H9 (cell line): ENCODE measurements around the gene KIFC3. TPM values are rescaled to one million over a fixed set of nuclear protein-coding genes. Genes with fewer than 3 reads are reported as not detected.

Experiments
- DNase-seq: peaks from one replicate; pipeline ENCODE4 v3.0.0-alpha.2; 2017
- H2AFZ ChIP-seq: one replicate; pipeline ENCODE4 v1.6.1; 2013; ENCODE audit warnings: mild to moderate bottlenecking, low read length, control low read depth, moderate library complexity
- H2AK5ac ChIP-seq: 2 replicates; pipeline ENCODE4 v1.6.1; 2013; ENCODE audit warnings: low read length, control low read depth, mixed read lengths; ENCODE audit not compliant: insufficient read length
- H2BK120ac ChIP-seq: one replicate; pipeline ENCODE4 v1.6.1; 2013; ENCODE audit warnings: low read depth, mild to moderate bottlenecking, low read length, control low read depth, inconsistent platforms; ENCODE audit not compliant: poor library complexity, severe bottlenecking
- H2BK12ac ChIP-seq: 2 replicates; pipeline ENCODE4 v1.6.1; 2013; ENCODE audit warnings: low read length, control low read depth, mixed read lengths, low read depth; ENCODE audit not compliant: insufficient read length
- H2BK15ac ChIP-seq: 2 replicates; pipeline ENCODE4 v1.6.1; 2013; ENCODE audit warnings: low read depth, low read length, control low read depth
- H2BK20ac ChIP-seq: one replicate; pipeline ENCODE4 v1.6.1; 2013; ENCODE audit warnings: low read depth, mild to moderate bottlenecking, low read length, control low read depth, inconsistent platforms; ENCODE audit not compliant: poor library complexity, severe bottlenecking
- H2BK5ac ChIP-seq: 2 replicates; pipeline ENCODE4 v1.6.1; 2013; ENCODE audit warnings: low read length, control low read depth, mixed read lengths; ENCODE audit not compliant: insufficient read length
- H3K14ac ChIP-seq: 2 replicates; pipeline ENCODE4 v1.6.1; 2013; ENCODE audit warnings: low read length, control low read depth; ENCODE audit not compliant: insufficient read depth
- H3K18ac ChIP-seq: 2 replicates; pipeline ENCODE4 v1.6.1; 2013; ENCODE audit warnings: low read depth, mild to moderate bottlenecking, mixed read lengths, low read length, control low read depth; ENCODE audit not compliant: insufficient read length
- H3K23ac ChIP-seq: 2 replicates; pipeline ENCODE4 v1.6.1; 2013; ENCODE audit warnings: low read length, control low read depth, mixed read lengths, low read depth; ENCODE audit not compliant: insufficient read length
- H3K23me2 ChIP-seq: 2 replicates; pipeline ENCODE4 v1.6.1; 2013; ENCODE audit warnings: low read depth, mild to moderate bottlenecking, mixed read lengths, low read length, control low read depth; ENCODE audit not compliant: insufficient read length, poor library complexity, severe bottlenecking
- H3K27ac ChIP-seq: 2 replicates; pipeline ENCODE4 v1.5.1; 2013; ENCODE audit warnings: low read length, control low read depth, mixed read lengths, low read depth; ENCODE audit not compliant: insufficient read length
- H3K27me3 ChIP-seq: 2 replicates; pipeline ENCODE4 v1.6.1; 2013; ENCODE audit warnings: low read length, control low read depth, inconsistent platforms; ENCODE audit not compliant: insufficient read depth
- H3K4ac ChIP-seq: 2 replicates; pipeline ENCODE4 v1.6.1; 2013; ENCODE audit warnings: low read depth, mild to moderate bottlenecking, control low read depth, inconsistent platforms, low read length, moderate library complexity
- H3K4me1 ChIP-seq: 2 replicates; pipeline ENCODE4 v1.6.1; 2013; ENCODE audit warnings: low read length, control low read depth, inconsistent platforms; ENCODE audit not compliant: insufficient read depth
- H3K4me2 ChIP-seq: 2 replicates; pipeline ENCODE4 v1.6.1; 2013; ENCODE audit warnings: low read length, control low read depth, mixed read lengths; ENCODE audit not compliant: insufficient read length, insufficient read depth
- H3K56ac ChIP-seq: 2 replicates; pipeline ENCODE4 v1.6.1; 2013; ENCODE audit warnings: low read depth, mild to moderate bottlenecking, mixed read lengths, low read length, control low read depth; ENCODE audit not compliant: insufficient read length
- H3K79me1 ChIP-seq: 2 replicates; pipeline ENCODE4 v1.6.1; 2013; ENCODE audit warnings: low read depth, mild to moderate bottlenecking, moderate library complexity, low read length, control low read depth, inconsistent platforms; ENCODE audit not compliant: insufficient read depth, poor library complexity, severe bottlenecking
- H3K79me2 ChIP-seq: 2 replicates; pipeline ENCODE4 v1.6.1; 2013; ENCODE audit warnings: low read length, control low read depth, inconsistent platforms; ENCODE audit not compliant: insufficient read depth
- H3K9ac ChIP-seq: 2 replicates; pipeline ENCODE4 v1.6.1; 2013; ENCODE audit warnings: low read length, control low read depth, mixed read lengths; ENCODE audit not compliant: insufficient read length; ENCODE audit errors: extremely low read depth
- H3K9me3 ChIP-seq: one replicate; pipeline ENCODE4 v1.6.1; 2013; ENCODE audit warnings: low read depth, low read length, inconsistent platforms; ENCODE audit not compliant: control insufficient read depth
- H3T11ph ChIP-seq: one replicate; pipeline ENCODE4 v1.6.1; 2013; ENCODE audit warnings: mild to moderate bottlenecking, low read length, control low read depth, inconsistent platforms
- H4K20me1 ChIP-seq: one replicate; pipeline ENCODE4 v1.6.1; 2013; ENCODE audit not compliant: control insufficient read depth, insufficient read length, insufficient read depth
- H4K5ac ChIP-seq: 2 replicates; pipeline ENCODE4 v1.6.1; 2013; ENCODE audit warnings: low read depth, mild to moderate bottlenecking, mixed read lengths, low read length, control low read depth; ENCODE audit not compliant: insufficient read length
- H4K8ac ChIP-seq: replicated peaks from 2 replicates; pipeline ENCODE4 v1.6.1; 2013; ENCODE audit warnings: low read length, control low read depth, mixed read lengths, low read depth; ENCODE audit not compliant: insufficient read length
- H4K91ac ChIP-seq: 2 replicates; pipeline ENCODE4 v1.6.1; 2013; ENCODE audit warnings: low read depth, mild to moderate bottlenecking, moderate library complexity, mixed read lengths, low read length, control low read depth; ENCODE audit not compliant: insufficient read length
- H3K27ac Mint-ChIP-seq, 3 experiments: 2 replicates in 2 of 3; 3 replicates in 1 of 3; pipeline ENCODE4 v1.8.0; 2020 to 2021; ENCODE audit warnings: mixed read lengths in 3 of 3, mild to moderate bottlenecking in 1 of 3, moderate library complexity in 1 of 3
- H3K27me3 Mint-ChIP-seq: 2 replicates; pipeline ENCODE4 v1.8.0; 2021; ENCODE audit warnings: low read depth, mild to moderate bottlenecking, moderate library complexity, mixed read lengths
- H3K36me3 Mint-ChIP-seq, 3 experiments: 2 replicates in 2 of 3; 3 replicates in 1 of 3; pipeline ENCODE4 v1.8.0; 2020 to 2021; ENCODE audit warnings: low read depth in 3 of 3, mixed read lengths in 3 of 3; ENCODE audit not compliant: insufficient read depth in 1 of 3
- H3K4me1 Mint-ChIP-seq, 2 experiments: 2 replicates each; pipeline ENCODE4 v1.8.0; 2020; ENCODE audit warnings: mixed read lengths in 2 of 2
- H3K4me3 Mint-ChIP-seq, 2 experiments: 2 replicates in 1 of 2; 3 replicates in 1 of 2; pipeline ENCODE4 v1.8.0; 2020 to 2021; ENCODE audit warnings: mild to moderate bottlenecking in 2 of 2, mixed read lengths in 2 of 2, moderate library complexity in 1 of 2
- H3K9me3 Mint-ChIP-seq, 2 experiments: 2 replicates in 1 of 2; 3 replicates in 1 of 2; pipeline ENCODE4 v1.8.0; 2020; ENCODE audit warnings: mild to moderate bottlenecking in 2 of 2, mixed read lengths in 2 of 2, moderate library complexity in 1 of 2
- WGBS: extraction: QIAGEN DNeasy Blood & Tissue Kit; methylation state at CpG from one replicate; pipeline ENCODE4 v1.1.7; 2013; ENCODE audit warnings: missing lambda C conversion rate, low lambda C conversion rate, mixed read lengths; ENCODE audit not compliant: insufficient read length; ENCODE audit errors: extremely low coverage; 5-methylcytosine and 5-hydroxymethylcytosine counted together
- total RNA-seq: library from RNA; stranded (reverse); gene quantifications from 2 replicates; pipeline ENCODE4 v1.2.1, GENCODE V29; 2021
- TF ChIP-seq, protein P1 (sequence below): fragments of 200-600 bp; sonication (generic); conservative IDR thresholded peaks from 3 replicates; pipeline ENCODE4 v1.8.0; 2021; ENCODE audit warnings: antibody characterized with exemption, mild to moderate bottlenecking

Gene KIFC3
- total RNA-seq, 1 experiment from 2014 or later, result 5.0 TPM

DNA sequence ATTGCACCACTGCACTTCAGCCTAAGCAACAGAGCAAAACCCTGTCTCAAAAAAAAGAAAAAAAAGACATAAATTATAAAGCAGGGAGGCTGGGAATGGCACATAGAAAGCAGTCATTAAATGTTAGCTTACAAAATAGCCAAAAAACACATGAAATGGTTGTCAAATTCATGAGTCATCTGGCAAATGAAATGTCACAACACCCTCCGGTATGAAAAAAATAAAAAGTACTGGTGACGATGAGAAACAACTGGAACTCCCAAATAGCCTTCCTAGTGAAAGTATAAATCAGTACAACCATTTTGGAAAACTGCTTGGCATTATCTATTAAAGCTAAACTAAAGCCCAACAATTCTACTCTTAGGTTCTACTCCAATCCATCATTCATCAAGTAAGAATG, 70.3 kb downstream of the KIFC3 start:
- Histone ChIP-seq H3K27ac (no peak overlapping the region), H4K5ac (no peak overlapping the region), H4K91ac (no peak overlapping the region), H3K79me2 (no peaks in the 10 kb centered on the region), H3K56ac (no peak overlapping the region), H3K9ac (no peak overlapping the region), H3K4me2 (no peak overlapping the region), H2AK5ac (no peak overlapping the region), H3K23ac (no peak overlapping the region), H2BK120ac (no peak overlapping the region), H2AFZ (no peak overlapping the region), H2BK5ac (no peak overlapping the region), H3K4me1 (no peaks in the 10 kb centered on the region), H3K79me1 (no peaks in the 10 kb centered on the region), H2BK12ac (no peak overlapping the region), H4K8ac (no peak overlapping the region), H3K23me2 (peaks cover 11% of the 10 kb centered on the region), H3T11ph (no peak overlapping the region), H2BK20ac (no peak overlapping the region), H3K14ac (no peak overlapping the region), H3K9me3 (no peaks in the 10 kb centered on the region), H2BK15ac (no peak overlapping the region), H3K18ac (no peak overlapping the region), H3K27me3 (no peaks in the 10 kb centered on the region), H3K4ac (no peak overlapping the region), H4K20me1 (no peaks in the 10 kb centered on the region)
- Mint-ChIP-seq H3K36me3 (peaks cover 0 to 5% (median 2%) of the 10 kb centered on the region in 3 experiments; a peak in 2 of 7 replicates), H3K27me3 (peaks cover 5% of the 10 kb centered on the region), H3K27ac (no peak overlapping the region), H3K9me3 (peaks cover 0 to 3% of the 10 kb centered on the region in 2 experiments; a peak in 3 of 5 replicates), H3K4me1 (peaks cover 10 to 23% of the 10 kb centered on the region in 2 experiments), H3K4me3 (no peak overlapping the region)
- DNase-seq, result no peak
- no CpG with 5 or more reads among the region's 2 CpGs for WGBS
- TF ChIP-seq, protein P1, sequence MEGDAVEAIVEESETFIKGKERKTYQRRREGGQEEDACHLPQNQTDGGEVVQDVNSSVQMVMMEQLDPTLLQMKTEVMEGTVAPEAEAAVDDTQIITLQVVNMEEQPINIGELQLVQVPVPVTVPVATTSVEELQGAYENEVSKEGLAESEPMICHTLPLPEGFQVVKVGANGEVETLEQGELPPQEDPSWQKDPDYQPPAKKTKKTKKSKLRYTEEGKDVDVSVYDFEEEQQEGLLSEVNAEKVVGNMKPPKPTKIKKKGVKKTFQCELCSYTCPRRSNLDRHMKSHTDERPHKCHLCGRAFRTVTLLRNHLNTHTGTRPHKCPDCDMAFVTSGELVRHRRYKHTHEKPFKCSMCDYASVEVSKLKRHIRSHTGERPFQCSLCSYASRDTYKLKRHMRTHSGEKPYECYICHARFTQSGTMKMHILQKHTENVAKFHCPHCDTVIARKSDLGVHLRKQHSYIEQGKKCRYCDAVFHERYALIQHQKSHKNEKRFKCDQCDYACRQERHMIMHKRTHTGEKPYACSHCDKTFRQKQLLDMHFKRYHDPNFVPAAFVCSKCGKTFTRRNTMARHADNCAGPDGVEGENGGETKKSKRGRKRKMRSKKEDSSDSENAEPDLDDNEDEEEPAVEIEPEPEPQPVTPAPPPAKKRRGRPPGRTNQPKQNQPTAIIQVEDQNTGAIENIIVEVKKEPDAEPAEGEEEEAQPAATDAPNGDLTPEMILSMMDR, result no peak
